Calu3 (cell line): ENCODE data around the gene FN3KRP. TPM values are rescaled to one million over a fixed set of nuclear protein-coding genes. Genes with fewer than 3 reads are reported as not detected.
"Not testable (repeated sequence)": the region's sequence is repeated elsewhere in the genome, so short reads cannot be mapped to it uniquely, and the experiment has no call there.

Experiments
- BruUV-seq: library from RNA; stranded (reverse); fragments of 400-500 nt; replicated peaks from 2 replicates; lab custom pipeline; 2021; lab: Mats Ljungman, UMichigan
- CTCF ChIA-PET: fragments of 300-600 bp; sonication (Branson Sonifier 250); formaldehyde crosslinking; loops from one replicate; lab custom pipeline; 2022; ENCODE audit warnings: antibody characterized with exemption; lab: Charles Lee
- DNase-seq: peaks from one replicate; pipeline ENCODE4 v3.0.0; 2022
- H3K27ac Mint-ChIP-seq: one replicate; pipeline ENCODE4 v1.8.0; 2022; ENCODE audit warnings: mixed read lengths; ENCODE audit not compliant: unreplicated experiment
- H3K27me3 Mint-ChIP-seq: one replicate; pipeline ENCODE4 v1.8.0; 2022; ENCODE audit warnings: mixed read lengths; ENCODE audit not compliant: unreplicated experiment
- H3K36me3 Mint-ChIP-seq: one replicate; pipeline ENCODE4 v1.8.0; 2022; ENCODE audit warnings: mild to moderate bottlenecking, moderate library complexity, mixed read lengths; ENCODE audit not compliant: insufficient read depth, unreplicated experiment
- H3K4me1 Mint-ChIP-seq: one replicate; pipeline ENCODE4 v1.8.0; 2022; ENCODE audit warnings: mild to moderate bottlenecking, low read depth, mixed read lengths; ENCODE audit not compliant: unreplicated experiment
- H3K4me3 Mint-ChIP-seq: one replicate; pipeline ENCODE4 v1.8.0; 2022; ENCODE audit warnings: mild to moderate bottlenecking, low read depth, moderate library complexity, mixed read lengths; ENCODE audit not compliant: unreplicated experiment
- H3K9me3 Mint-ChIP-seq: one replicate; pipeline ENCODE4 v1.8.0; 2022; ENCODE audit warnings: low read depth, mixed read lengths; ENCODE audit not compliant: unreplicated experiment
- CTCF ChIP-seq: fragments of 200-600 bp; IDR thresholded peaks from one replicate; pipeline ENCODE4 v1.8.0; 2022; ENCODE audit warnings: antibody characterized with exemption; ENCODE audit not compliant: unreplicated experiment
- intact Hi-C: fragments of 100-400 bp; cut with micrococcal nuclease; formaldehyde crosslinking; loops from one replicate; pipeline ENCODE4 v1.10.0; 2022; ENCODE audit not compliant: unreplicated experiment
- total RNA-seq: library from RNA; stranded (reverse); gene quantifications from 2 replicates; pipeline ENCODE4 v1.2.3, GENCODE V29; 2022

FN3KRP gene
- total RNA-seq, 1 experiment from 2014 or later = 49.9 TPM

GRCh38 chr17:82743344-82744219 lies 27.1 kb downstream of the FN3KRP start:
- CTCF ChIA-PET = no interaction called here
- intact Hi-C loops = no loop called here
- no peak for TF ChIP-seq CTCF
- Mint-ChIP-seq H3K27ac (no peak overlapping the region), H3K9me3 (peaks cover 2% of the 10 kb centered on the region), H3K27me3 (no peaks in the 10 kb centered on the region), H3K4me1 (no peaks in the 10 kb centered on the region), H3K4me3 (no peak overlapping the region), H3K36me3 (peaks cover 16% of the 10 kb centered on the region)
- BruUV-seq = no TSS peak
- DNase-seq = no peak

- H3K27me3 Mint-ChIP-seq, DNase-seq, BruUV-seq, intact Hi-C loops, H3K27ac Mint-ChIP-seq, H3K9me3 Mint-ChIP-seq, H3K4me1 Mint-ChIP-seq, CTCF ChIA-PET, H3K4me3 Mint-ChIP-seq: not testable (repeated sequence)
- H3K36me3 Mint-ChIP-seq = peaks cover 22% of the 10 kb centered on the region
Measured at GRCh38 chr17:82744736-82745135, 28.2 kb downstream of the FN3KRP start.

GRCh38 chr17:82745524-82745923 lies 29.0 kb downstream of the FN3KRP start:
- Mint-ChIP-seq H3K27ac (no peak overlapping the region), H3K9me3 (peaks cover 2% of the 10 kb centered on the region), H3K36me3 (peaks cover 26% of the 10 kb centered on the region), H3K27me3 (no peaks in the 10 kb centered on the region), H3K4me3 (no peak overlapping the region), H3K4me1 (no peaks in the 10 kb centered on the region)
- no TSS peak for BruUV-seq
- TF ChIP-seq CTCF = no peak
- no peak for DNase-seq
- CTCF ChIA-PET = no interaction called here
- intact Hi-C loops = no loop called here

- no peak for TF ChIP-seq CTCF
- peaks cover 35% of the 10 kb centered on the region for H3K36me3 Mint-ChIP-seq
- CTCF ChIA-PET = no interaction called here
- no peaks in the 10 kb centered on the region for H3K27me3 Mint-ChIP-seq
- intact Hi-C loops = no loop called here
- no peak overlapping the region for H3K27ac Mint-ChIP-seq
- H3K4me1 Mint-ChIP-seq = no peaks in the 10 kb centered on the region
- no TSS peak for BruUV-seq
- DNase-seq = no peak
- H3K4me3 Mint-ChIP-seq = no peak overlapping the region
- H3K9me3 Mint-ChIP-seq = peaks cover 2% of the 10 kb centered on the region
Measured at GRCh38 chr17:82748756-82749155, 32.2 kb downstream of the FN3KRP start.
